ENCODE results near the gene ZYX.

GRCh38 chr7:143334244-143334643 is 46.9 kb upstream of the ZYX start:
- TF ChIP-seq CTCF (IDR thresholded peaks at IDR 0.05) (no peak), POLR2AphosphoS5 (IDR thresholded peaks at IDR 0.05) (no peak)
